HG03521 (cell line): Measurements from ENCODE around the gene TOP2A.

Experiments used
- ATAC-seq: cut with Tn5 transposase; IDR thresholded peaks from one replicate; pipeline ENCODE4 v1.9.1; 2021; ENCODE audit warnings: mild to moderate bottlenecking, moderate library complexity; ENCODE audit not compliant: unreplicated experiment

The TOP2A gene

GRCh38 chr17:40453881-40454612 lies 36.4 kb upstream of the TOP2A start:
- ATAC-seq: no peak

DNA sequence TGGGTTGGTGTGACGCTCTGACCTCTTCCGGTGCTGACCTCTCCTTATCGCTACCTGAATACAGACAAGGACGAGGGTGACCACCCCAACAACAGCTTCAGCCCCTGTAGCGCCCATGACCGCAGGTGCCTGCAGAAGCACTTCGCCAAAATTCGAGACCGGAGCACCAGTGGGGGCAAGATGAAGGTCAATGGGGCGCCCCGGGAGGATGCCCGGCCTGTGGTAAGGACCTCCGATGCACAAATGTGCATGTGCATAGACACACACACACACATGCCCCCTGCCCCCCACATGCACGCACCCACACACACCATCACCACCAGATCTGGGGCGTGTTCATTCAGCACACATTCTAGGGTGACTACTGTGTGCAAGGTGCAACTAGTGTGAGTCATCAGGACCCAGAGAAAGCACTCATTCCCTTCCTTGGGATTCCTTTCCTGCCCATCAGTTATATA lies 35.3 kb upstream of the TOP2A start:
- ATAC-seq: no peak

DNA sequence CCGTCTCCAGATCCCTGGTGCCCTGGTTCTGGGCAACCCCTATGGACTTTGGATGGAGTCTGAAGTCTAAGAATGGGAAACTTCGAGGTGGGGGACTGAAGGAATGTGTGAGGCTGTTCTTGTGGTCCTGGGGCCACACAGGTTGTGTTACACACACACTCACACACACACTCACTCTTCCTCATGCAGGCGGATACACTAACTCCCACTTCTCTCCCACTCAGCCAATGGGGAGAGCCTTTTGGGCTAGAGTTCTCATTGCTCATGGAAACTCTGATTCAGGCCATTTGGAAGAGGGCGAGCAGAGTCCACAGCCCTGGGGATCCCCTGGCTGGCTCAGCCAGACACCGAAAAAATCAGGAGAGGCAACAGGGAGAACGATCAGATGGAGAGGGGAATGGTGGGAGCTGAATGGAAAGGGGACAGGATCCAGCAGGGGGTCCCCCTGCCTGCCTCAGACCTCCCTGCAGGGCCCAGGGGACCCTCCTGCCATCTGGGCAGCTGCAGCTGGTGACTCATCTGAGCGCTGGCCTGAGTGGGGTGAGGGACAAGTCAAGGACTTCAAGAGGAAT lies 34.6 kb upstream of the TOP2A start:
- ATAC-seq: no peak

- ATAC-seq: no peak
Observed at GRCh38 chr17:40451420-40451819, 33.7 kb upstream of the TOP2A start.

- no peak for ATAC-seq
Observed at GRCh38 chr17:40450175-40450574, 32.5 kb upstream of the TOP2A start.

DNA sequence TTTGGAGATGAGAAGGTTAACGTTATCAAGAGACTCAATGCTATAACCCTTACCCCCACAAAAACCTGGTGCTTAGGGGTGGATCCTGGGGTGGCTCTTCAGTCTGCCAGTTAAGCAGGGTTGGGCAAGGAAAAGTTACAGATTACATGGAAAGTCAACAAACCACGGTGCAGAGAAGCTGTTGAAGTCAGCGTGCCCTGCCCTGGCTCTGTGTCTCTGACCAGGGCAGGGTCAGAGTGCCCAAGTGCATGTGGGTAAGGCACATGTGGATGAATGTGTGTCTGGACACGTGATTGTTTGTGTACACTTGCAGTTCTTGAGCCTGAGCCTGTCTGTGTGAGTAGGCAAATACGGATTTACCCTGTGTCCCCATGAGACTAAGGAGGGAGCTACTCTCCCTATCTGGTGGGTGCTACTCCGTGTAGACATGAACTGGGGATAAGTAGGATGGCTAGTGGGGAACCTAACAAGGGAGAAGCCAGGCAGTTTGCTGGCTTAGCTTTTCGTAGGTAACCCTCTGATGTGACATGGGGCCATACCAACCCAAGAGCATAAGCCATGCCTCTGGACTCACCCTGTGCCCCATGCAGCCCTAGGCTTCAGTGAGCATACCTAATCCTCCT lies 31.1 kb upstream of the TOP2A start:
- no peak for ATAC-seq

- ATAC-seq: no peak
Observed at GRCh38 chr17:40448213-40448638, 30.5 kb upstream of the TOP2A start.

DNA sequence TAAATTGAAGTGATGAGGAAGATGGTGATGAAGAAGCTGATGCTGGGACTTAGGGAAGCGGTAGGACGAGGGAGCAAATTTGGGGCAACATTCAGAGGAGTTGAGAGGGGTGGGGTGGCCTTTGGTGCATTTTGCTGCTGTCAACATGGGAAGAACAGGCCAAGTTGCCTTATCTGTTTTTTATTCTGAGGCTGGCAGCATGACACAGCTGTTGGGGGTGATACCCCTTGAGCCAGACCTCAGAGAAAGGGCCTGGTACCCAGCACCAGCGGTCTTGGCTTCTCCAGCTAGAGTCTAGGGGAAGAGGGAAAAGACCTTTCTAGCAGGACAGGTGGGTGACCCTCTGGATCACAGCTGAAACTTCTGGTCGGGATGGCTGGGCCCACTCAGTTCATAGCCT lies 30.1 kb upstream of the TOP2A start:
- ATAC-seq: no peak

- no peak for ATAC-seq
Observed at GRCh38 chr17:40447148-40447644, 29.5 kb upstream of the TOP2A start.

DNA sequence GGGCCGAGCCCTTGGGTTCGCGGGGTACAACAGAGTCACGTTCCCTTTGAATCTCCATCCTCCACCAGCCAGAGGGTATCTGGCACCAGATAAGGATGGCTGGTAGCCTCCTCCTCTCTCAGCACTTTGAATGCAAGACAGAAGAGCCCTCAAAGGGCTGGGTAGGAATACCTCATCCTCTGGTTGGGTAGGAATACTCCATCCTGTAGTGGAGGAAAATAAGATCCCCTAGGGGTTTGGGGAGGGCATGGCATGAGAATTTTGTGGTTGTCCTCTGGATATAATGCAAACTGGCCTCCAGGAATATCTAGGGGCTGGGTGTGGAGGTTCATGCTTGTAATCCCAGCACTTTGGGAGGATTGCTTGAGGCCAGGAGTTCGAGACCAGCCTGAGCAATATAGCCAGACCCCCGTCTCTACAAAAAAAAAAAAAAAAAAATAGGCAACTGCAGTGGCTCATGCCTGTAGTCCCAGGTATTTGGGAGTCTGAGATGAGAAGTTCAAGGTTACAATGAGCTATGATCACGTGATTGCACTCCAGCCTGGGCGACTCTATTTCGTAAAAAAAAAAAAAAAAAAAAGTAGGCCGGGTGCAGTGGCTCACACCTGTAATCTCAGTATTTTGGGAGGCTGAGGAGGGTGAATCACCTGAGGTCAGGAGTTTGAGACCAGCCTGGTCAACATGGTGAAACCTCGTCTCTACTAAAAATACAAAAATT lies 28.2 kb upstream of the TOP2A start:
- no peak for ATAC-seq

GRCh38 chr17:40443988-40444899 lies 26.5 kb upstream of the TOP2A start:
- no peak for ATAC-seq

- ATAC-seq: no peak
Observed at GRCh38 chr17:40443196-40443987, 25.7 kb upstream of the TOP2A start, which contains the start of gene IGFBP4. Gene IGFBP4, plus strand, starts transcription at chr17:40443450. Its CDS starts 286 bp downstream, at chr17:40443736.

DNA sequence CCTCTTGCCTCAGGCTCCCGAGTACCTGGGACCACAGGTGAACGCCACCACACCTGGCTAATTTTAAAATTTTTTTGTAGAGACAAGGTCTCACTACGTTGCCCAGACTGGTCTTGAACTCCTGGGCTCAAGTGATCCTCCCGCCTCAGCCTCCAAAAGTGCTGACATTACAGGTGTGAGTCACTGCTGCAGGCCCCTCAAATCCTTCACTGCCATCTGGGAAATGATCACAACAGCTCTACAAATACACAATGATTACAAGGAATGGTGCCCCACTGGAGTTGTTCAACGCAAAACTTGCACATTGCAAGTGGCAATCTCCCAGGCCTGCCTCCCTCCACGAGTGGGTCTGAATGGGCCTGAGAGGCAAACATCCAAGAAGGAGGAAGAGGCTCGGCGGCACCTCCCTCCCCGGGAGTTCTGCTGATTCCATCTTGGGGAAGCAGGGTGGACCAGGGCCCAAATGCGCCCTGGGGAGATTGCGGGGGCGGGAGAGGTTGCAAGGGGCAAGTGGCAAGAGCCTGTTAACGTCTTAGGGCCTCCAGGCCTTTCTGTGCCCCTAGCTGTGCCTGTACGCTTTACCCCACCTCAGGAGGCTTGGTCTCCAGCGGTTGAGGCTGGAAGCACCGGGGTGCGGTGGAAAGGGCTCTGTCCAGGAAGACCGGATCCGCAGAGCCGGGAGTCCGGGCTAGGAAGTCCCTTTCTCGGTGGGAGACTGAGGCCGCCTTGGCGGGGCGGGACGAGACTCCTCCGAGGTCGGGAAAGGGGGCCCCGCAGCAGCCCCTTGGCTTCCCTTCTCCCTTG lies 24.9 kb upstream of the TOP2A start:
- no peak for ATAC-seq

DNA sequence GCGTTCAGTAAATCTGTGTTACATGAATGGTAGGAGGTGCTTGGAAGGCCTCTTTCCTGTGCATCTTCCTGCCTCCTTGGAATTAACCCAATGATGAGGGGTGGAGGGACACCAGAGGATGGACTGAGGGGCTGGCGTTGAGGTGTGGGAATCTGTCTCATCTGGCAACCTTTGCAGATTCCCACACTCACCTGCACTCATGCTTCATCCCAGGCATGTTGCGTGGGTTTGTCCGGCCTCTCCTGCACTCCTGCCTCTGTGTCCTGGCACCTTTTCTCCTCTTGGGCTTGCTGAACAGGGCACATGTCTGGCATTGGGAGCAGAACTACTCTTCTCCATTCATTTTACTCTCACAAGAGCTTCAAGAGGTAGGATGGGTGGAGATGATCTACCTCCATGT lies 22.5 kb upstream of the TOP2A start:
- ATAC-seq: no peak

DNA sequence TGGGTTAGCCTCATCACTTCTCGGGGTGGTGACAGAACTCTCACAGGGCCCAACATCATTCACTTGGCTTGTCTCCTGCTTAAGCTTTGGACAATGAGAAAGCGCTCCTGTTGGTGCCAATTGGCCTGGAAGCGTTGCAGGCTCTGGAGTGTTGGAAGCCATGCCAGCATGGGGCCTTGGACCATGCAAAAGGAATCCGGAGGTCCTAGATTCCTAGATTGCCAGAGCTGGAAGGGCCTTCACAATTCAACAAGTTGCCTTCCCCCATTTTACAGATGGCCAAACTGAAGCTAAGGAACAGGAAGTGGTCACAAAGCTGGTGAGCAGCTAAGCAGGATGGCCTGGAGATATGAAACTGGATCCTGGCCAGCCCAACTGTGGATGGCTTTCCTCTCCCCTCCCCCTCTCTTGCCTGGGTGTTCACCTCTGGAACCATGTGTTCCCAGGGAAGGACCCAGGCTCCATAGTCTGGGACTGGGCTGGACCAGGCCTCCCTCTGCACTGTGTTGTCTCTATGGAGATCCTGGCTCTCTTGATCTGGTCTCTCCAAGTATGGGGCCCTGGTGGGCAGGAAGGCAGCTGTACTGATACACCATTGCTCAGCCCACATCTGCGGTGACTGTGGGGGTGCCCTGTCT lies 19.5 kb upstream of the TOP2A start:
- no peak for ATAC-seq

DNA sequence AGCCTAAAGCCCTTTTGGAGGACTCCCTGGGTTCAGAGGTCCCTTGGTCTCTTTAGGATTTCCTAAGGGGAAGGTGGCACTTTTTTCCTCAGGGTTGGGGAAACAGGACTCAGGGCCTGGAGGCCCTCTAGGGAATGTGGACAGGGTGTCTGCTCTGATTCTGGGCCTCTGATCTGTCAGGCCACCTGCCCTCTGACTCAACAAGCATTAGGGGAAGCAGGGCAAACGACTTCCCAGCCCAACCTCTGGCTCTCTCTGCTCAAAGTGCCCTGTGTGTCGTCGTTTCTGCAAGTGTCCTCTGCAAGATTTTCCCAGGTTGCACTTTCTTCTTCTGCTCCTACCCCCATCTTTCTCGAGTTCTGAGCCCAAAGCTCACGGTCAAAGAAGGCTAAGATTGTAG lies 18.9 kb upstream of the TOP2A start:
- ATAC-seq: no peak

DNA sequence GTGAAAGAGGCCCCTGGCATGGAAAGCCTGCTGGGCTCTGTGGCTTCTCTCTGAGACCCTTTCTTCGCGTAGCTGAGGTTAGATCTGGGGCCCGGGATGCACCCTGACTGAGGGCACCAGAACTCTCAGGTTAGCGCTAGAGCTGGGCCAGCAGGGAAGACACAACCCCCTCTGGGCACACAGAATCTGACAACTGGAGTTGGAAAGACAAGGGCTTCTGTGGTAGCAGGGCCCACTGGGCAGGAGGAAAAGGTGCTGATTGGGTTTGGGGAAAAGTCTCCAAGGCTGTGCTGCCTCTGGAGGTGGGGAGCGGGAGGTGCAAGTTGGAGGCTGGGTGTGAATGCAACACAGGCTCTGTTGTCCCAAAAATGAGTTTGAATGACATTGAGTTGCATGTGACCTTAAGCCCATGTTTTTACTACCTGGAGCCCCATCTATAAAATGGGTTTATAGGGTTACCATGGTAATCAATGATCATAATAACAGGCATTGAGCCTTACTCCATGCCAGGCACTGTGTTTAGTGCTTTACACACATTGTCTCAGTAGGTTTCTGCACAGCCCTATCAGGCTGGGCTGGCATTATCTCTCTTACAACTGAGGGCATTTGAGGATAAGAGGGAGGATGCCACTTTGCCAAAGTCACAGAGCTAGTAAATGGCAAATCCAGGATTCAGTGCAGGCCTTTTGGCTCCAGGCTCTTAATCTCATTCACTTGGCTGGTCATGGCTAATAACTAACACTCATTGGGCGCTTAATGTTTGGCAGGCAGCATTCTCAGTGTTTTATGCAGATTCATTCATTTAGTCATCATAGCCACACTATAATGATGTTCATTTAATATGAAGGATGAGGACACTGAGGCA lies 16.1 kb upstream of the TOP2A start:
- no peak for ATAC-seq
